CD4-positive, CD25-positive, alpha-beta regulatory T cell (primary cell): ENCODE data around the gene PODXL. TPM values are rescaled to one million over a fixed set of nuclear protein-coding genes. Genes with fewer than 3 reads are reported as not detected.

Source experiments
- polyA plus RNA-seq, 4 donors: library from polyadenylated mRNA; unstranded; fragments of 300-500 nt; fragmentation: Illumina TruSeq; gene quantifications; one replicate each; pipeline ENCODE4 v1.2.3, GENCODE V29; 2021
- total RNA-seq: library from RNA; stranded (reverse); gene quantifications from one replicate; pipeline ENCODE4 v1.2.3, GENCODE V29; 2022

PODXL gene
- total and polyA plus RNA-seq, 5 donors from 2014 or later: 0.17 to 0.89 (median 0.34) TPM

Other genes with a start within 250 kb of the PODXL start
- gene MKLN1, start 228.8 kb downstream of the PODXL start, total RNA-seq: 58.9 TPM
- gene MKLN1, start 228.8 kb downstream of the PODXL start, polyA plus RNA-seq: 10 to 100 TPM; 24.5 to 36.6 (median 32.3) TPM